GM19397 (cell line): Measurements from ENCODE around the gene PDE7B.

Experiments
- ATAC-seq: cut with Tn5 transposase; IDR thresholded peaks from one replicate; pipeline ENCODE4 v1.9.1; 2021; ENCODE audit warnings: mild to moderate bottlenecking, moderate library complexity; ENCODE audit not compliant: unreplicated experiment

Gene PDE7B

DNA sequence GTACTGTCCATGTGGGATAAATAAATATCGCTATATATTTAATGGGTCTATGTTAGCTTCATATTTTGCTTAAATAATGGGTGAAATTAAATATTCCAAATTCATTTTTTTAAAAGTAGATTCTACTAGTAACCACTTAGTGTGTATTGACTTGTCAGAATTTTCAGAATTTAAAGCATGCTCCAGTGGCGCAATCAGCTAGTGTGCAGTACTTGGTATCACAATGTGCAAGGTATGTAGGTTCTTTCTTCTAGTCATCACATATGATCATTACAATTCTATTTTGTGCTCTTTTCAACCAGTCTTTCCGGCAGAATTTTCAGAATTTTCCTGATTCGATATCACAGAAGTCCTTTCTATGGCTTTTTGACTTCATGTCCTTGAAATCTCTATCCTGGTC lies 32.6 kb downstream of the PDE7B start:
- no peak for ATAC-seq

DNA sequence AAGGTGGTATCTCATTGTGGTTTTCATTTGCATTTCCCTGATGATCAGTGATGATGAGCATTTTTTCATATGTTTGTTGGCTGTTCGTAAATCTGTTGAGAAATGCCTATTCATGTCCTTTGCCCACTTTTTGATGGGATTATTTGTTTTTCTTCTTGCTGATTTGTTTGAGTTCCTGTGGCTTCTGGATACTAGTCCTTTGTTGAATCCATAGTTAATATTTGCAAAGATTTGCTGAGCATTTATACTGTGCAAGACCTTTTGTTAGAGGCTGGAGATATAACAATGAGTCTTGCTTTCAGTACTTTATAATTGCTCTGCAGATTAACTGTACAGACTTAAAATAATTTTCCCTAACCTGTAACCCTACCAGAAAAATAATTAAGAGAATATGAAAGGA lies 35.6 kb downstream of the PDE7B start:
- ATAC-seq: no peak

DNA sequence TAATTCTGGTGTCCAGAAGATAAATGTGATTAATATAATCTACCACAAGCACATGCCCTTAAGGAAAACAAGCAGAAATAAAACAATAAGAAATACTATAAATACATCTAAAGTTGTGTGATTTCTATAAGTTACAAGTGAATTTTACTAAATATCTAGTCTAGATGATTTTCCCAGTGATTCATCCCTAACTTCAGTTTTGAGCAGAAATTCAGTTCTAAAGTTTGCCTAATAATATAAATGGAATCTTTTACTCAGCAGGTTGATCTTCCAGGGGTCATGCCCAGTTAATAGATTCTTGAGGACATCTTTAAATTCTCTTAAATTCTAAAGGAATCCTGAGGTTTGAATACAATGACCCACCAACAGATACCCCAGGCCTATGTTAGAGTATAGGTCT lies 37.3 kb downstream of the PDE7B start:
- ATAC-seq: no peak

DNA sequence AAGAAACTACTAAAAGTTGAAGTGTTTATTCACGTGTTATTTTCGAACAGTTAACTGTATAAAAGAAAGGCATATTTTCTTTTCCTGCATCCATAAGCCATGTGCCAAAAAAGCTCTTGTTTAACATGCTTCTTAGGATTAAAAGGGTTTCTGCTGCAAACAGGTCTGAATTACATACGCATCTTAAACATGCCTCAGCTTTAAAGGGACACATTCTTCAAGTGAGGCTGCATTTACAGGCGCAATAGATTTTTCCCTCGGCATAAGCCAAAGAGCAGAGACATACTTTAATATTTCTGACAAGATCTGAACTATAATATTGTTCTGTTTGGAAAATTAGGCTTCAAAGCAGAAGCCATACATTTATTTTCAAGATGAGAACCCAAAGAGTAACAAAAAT lies 39.4 kb downstream of the PDE7B start:
- ATAC-seq: no peak

DNA sequence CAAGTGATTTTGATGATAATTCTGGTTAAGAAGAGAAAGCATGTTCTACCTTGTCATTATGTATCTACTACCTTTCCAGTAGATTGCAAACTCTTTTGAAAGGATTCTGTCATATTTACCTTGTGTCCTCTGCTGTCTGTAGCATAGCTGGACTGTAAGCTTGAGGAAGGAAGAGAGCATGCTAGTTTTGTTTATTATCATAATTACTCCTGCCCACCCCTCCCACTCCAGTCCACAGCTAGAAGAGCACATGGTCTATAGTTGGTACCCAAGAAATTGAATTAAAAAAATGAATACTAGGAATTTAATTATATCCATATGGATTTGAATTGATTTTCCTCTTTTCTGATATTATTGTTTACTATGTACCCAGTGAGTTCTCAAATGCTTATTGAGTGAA lies 40.2 kb downstream of the PDE7B start:
- ATAC-seq: no peak

DNA sequence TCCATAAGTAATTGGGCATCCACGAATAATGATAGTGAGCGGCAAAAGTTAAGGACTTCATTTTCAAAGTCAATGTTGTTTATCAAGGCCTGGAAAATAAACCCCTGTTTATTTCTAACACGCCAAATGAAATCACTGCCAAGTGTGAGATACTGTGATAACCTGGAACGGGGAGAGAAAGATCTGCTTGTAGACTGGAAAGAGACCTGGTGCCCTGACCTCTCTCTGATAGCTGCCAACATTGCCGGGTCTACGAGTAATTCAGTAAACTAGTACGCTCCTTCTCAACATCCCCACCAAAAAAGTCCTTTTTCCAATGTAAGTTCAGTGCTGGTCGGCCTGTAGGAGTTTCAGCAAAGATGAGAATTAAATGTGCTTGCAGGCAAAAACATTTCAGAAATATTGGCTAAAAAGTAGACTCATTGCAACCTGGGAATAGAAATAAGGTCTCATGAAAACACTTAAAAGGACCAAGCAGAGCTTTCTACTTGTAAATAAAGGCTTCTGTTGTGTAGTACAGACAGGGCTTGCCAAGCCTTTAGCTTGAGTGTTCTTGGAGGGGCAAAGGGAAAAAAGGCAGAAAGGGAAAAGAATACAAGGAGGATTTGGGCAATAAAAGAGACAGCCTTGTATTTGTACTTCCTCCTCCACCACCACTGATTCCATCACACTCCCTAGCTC lies 43.9 kb downstream of the PDE7B start:
- no peak for ATAC-seq

DNA sequence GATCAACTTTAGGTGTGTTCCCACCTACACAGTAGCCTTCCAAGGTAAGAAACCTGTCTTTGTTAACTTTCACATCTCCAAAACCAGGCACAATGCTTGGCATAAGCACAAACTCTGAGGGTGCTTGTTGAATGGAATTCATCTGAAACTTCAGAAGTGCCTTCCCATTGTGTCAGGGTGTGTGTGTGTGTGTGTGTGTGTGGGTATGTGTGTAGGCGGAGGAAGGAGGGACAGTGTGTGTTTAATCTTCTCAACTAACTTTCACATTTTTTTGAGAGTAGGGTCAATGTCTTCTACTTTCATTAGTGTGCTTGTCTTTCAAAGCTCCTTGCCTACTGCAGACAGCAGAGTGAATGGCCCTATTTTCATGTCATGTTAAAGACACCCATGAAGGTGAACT lies 45.6 kb downstream of the PDE7B start:
- no peak for ATAC-seq

DNA sequence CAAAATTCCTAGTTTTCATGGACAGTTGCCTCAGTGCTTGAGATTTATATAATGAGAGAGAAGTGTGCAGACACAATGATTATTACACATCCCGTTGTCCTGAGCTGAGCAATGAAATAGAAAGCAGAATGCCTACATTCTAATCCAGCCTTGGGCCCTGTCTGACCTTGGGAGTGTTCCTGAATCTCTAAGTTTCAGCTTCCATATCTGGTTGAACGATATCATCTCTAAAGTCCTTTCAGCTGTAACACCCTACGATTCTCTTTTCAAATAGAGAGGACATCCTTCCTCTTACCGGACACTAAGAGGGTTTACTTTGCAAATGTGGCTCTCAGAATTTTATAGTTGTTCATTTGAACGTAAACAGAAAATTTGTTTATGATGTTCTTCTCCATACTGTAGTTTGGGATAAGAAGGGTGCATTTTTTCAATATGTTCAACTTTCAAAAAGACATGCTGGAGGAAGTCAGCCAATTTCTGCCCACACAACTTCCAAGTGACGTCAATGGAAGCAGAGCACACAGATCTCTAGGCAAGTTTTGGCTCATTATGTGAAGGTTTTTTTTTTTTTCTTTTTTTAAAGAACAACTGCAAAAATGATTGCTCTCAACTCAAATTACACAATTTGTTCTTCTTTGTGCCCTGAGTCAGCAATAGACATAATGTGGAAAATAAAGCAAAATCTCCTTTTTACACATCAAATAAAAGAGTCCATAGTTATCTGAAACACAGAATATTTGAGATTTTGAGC lies 50.4 kb downstream of the PDE7B start:
- ATAC-seq: no peak

DNA sequence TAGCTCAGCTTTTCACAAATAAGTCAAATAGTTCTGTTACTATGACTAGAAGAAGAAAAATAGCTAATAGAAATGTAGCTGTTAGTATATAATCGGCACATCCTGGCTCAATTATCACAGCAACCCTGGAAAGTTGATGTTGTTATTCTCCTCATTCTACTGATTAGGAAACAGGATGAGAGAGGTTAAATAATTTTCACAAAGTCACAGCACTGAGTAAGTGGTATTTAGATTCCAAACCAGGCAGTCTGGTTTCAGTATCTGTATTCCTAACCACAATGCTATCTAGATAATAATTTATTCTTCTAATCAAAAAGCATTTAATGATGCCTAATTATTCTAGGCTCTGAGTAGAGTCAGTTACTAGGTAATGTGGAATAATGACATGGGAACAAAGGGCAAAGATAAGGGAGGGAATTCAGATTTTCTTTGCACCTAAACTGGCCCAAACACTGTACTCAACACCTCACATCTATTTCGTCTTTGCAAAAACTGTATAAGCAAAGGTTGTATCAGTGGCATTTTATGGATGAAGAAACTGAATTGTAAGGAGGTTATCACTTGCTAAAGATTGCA lies 51.3 kb downstream of the PDE7B start:
- no peak for ATAC-seq

DNA sequence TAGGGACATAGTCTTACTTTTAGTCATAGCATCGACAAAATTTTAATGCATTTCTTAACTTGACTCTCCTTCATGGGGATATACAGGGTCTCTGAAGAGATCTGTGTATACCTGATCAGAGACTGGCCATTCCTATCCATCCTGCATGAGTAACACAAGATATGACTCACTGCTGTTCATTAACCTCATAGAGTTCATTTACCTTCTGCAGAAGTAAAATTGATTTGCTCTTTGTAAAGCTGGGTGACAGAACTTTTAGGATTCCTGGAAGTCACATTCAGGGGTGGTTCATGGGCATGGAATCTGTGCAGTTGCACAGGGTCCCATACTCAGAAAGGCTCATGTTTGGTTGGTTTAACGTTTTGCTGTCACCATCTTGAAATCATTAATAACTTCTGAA lies 53.2 kb downstream of the PDE7B start:
- no peak for ATAC-seq

DNA sequence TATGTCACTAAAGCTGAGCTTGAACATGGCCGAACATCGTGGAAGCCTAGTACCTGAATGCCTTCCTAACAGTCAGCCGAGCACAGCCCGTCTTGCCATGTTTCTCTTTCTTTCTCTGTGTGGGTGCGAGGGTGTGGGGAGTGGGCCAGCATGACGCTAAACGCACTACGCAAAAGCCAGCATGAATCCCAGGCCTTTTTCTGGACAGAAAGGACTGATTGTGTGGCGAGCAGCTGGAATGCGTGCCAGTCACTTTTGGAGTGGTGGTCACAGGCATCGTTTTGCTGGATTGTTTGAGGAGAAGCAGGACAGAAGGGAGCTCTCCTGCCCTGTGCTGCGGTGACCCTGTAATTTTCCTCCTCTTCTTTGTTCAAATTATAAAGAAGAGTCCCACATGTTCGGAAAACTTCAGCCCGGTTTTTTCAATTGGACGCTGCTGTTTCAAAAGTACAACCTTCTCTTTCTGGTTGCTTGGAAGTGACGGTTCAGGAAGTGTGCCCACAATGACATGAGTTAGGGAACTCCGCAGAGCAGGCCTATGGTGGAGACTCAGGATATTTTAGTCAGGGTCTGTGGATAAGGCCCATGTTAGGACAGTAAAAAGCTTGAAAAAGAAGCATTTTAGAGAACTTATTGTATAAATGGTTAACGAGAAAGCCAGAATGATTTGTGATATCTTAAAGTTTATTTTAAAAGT lies 54.3 kb downstream of the PDE7B start:
- ATAC-seq: no peak

DNA sequence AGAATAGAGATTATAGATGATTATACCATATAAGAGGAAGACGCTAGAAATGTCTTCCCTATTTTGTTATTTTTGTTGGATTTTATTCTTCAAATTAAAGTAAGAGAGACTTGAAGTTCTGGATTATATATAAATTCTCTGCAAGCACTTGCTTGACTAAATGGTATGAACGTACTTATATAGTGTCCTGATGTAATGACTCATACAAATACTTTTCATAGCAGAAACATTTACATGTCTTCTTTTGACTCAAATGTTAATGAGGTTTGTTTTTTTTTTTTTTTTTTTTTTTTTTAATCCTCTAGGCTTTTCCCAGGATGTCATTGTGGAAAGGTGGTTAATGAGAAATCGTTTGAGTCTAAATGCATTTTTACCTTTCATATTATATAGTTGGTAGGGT lies 55.0 kb downstream of the PDE7B start:
- ATAC-seq: no peak

DNA sequence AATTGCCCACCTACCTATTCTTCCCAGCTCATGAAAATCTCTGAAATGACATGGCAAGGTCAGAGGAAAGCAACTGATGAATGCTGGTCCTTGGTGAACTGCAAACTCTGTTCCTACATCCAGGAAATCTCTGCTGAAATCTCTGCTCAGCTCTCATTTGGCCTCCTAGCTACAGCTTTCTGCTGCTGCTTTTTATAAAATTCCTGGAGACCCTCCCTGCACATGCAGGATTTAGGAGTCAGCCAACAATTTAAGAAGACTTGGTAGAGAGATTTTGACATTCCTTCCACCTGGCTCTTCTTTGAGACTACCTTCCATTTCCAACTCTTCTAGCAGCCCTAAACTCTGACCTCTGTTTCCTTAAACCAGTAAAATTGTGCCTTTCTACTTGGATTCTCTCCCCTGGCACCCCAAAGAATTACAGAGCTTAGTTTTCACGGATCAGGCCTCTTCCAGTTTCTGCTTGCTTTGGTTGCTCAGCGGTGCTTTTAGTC lies 55.5 kb downstream of the PDE7B start:
- no peak for ATAC-seq

DNA sequence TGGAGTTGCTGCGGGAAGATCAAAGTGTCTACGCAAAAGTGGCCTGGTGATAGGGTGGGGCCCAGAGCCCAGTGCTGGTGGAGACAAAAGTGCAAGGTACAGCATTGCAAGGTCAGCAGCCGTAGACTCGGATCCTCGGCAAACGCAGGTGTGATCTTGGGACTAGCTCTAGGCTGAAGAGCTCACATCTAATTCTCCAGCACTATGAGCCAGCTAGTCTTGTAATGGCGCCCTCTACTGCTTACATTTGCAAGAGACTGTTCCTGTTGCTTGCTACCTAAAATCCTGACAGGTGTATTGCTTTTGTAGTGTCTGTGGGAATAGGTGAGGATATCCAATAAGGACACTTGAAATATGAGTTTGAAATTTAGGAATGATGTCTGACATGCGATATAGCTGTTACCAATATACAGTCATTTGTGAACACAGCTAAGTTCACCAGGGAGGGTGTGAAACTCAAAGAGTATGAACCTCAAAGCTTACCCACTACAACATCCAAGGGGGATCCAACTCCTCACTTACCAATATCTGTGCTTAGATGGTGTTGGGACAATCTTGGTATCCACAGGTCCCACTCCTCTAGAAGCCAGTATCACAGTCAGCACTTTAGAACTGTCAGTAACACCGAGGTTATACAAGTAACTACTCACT lies 58.4 kb downstream of the PDE7B start:
- ATAC-seq: no peak

DNA sequence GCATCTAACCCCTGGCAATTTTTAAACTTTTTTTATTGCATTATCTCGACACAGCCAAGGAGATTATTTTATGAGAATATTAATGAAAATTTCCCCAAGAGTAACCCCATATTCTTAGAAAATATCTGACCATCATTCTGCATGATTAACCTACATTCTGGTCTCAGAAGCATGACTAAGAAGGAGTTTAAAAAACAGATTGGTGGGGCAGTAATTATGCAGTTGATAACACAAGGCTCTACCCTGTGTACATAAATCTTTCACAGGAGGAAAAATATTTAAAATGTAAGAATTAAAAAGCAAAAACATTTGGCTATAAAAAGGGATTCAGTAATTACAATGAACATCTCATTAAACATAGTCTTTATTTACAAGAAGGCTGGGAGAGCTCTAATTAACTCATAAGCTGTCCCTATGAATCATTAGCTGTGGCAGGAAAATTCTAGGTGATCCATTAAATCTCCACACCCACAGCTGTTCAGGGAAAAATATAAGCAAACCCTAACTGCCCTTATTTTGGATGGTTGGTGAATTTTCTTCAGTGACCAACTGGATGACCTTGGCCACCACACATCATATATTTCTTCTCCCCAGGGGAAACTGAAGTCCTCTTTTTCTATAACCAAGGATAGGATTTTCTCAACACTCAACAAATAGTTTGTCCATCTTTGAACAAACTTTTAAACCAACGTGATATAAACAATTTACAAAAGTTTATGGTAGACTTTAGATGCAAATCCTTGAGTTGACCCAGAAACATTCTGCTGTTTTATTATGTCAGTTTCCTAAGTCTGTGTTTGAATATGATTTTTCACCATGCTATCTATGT lies 59.5 kb downstream of the PDE7B start:
- ATAC-seq: no peak

DNA sequence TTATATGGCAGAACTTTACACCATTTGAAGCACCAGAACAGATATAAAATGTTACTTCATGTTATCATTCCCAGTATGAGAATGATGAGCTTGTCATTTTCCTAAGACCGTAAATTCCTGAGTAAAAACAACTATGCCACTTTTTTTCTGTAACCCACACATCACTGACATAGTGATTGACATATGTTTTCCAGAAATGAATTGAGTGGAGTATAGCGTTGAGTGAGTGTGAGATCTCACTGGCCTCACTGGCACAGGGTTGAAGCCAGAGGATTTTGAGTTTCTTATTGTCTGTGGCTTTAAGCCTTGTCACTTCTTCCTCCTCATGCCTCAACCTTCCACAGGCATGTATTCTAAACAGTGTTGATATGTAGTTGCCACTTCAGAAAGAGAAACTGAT lies 62.3 kb downstream of the PDE7B start:
- no peak for ATAC-seq

DNA sequence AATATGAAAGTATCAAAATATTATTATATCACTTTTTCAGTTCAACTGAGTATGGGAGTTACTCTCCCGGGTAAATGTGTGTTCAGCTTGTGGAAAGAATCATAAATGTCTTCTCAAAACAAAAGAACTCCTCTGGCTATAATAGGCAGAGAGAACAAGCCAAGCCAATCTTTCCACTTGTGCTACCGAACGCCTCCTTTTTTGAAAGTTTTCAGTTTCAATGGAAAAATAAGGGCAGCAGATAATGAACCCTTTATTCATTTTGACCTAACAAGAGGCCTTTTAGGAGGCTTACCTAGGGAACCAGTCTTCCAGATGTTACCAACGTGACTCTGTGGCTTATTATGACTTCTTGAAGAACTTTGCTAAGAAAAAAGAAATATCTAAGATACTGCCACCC lies 67.5 kb downstream of the PDE7B start:
- ATAC-seq: no peak

DNA sequence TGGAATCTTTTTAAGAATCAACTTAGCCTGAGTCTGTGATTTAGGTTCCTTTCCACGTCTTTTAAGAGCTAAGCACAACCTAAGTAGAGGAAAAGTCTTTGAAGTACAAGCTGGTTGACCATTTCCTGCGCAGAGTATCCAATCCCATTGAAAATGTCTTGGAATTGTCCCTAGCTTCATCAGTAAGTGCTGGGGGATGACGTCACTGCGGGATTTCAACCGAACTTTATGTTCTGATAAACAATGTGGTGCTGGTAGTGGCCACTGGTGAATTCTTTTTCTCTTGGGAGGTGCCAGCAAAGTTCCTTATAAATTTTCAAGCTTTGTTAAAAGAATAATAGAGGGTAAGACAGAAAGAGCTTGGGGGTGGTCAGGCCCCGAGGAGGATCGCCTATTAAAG lies 69.2 kb downstream of the PDE7B start:
- no peak for ATAC-seq

DNA sequence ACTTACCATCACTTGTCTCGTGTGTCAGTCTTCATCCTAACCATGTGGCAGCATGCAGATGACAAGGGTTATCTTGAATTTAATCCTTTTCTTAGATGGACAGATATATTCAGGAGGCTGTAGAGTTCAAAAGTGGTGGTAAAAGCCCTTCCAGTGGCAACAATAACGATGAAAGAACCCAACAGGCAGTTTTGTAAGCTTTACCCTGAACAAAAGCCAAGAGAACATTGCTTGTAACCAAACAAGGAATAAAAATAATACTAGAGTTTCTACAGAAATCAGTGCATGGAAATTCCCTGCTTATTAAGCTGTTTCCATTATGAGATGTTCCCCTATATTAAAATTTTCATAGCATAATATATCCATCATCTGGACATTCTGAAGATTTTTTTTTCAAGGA lies 69.7 kb downstream of the PDE7B start:
- no peak for ATAC-seq

DNA sequence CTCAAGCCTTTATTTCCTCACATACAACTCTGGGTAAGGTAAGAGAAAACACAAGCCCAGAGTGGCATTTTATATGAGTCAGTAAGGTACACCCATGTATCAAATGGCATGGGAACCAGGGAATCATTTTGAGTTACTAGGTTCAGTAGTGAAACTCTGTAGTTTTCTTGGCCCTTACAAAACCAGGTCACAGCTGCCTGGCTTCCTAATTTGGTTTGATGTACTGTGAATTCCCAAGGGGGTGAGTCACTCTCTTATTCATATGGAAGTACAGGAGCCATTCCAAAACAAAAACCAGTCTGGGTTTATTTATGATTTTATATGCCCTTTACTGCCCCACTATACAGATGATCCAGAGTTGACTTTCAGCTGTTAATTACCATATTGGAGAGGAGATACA lies 70.7 kb downstream of the PDE7B start:
- ATAC-seq: no peak
